Chondrocyte (in vitro differentiated cells): Measurements from ENCODE around the gene COPG2. TPM values are rescaled to one million over a fixed set of nuclear protein-coding genes. Genes with fewer than 3 reads are reported as not detected.

ENCODE experiments used
- DNase-seq: peaks from one replicate; pipeline ENCODE4 v3.0.0; 2021; ENCODE audit warnings: mixed read lengths, low spot score
- H3K27ac Mint-ChIP-seq: one replicate; pipeline ENCODE4 v1.8.0; 2021; ENCODE audit warnings: mild to moderate bottlenecking, moderate library complexity, mixed read lengths; ENCODE audit not compliant: unreplicated experiment
- H3K27me3 Mint-ChIP-seq: 2 replicates; pipeline ENCODE4 v1.8.0; 2021; ENCODE audit warnings: low read depth, mixed read lengths
- H3K36me3 Mint-ChIP-seq: 2 replicates; pipeline ENCODE4 v1.8.0; 2021; ENCODE audit warnings: low read depth, mixed read lengths
- H3K4me1 Mint-ChIP-seq: 2 replicates; pipeline ENCODE4 v1.8.0; 2021; ENCODE audit warnings: low read depth, mild to moderate bottlenecking, mixed read lengths
- H3K4me3 Mint-ChIP-seq: one replicate; pipeline ENCODE4 v1.8.0; 2021; ENCODE audit warnings: mild to moderate bottlenecking, moderate library complexity, mixed read lengths; ENCODE audit not compliant: unreplicated experiment
- H3K9me3 Mint-ChIP-seq: 2 replicates; pipeline ENCODE4 v1.8.0; 2021; ENCODE audit warnings: low read depth, mixed read lengths
- CTCF ChIP-seq: fragments of 200-600 bp; sonication (generic); IDR thresholded peaks from 2 replicates; pipeline ENCODE4 v1.5.0; 2021; ENCODE audit warnings: antibody characterized with exemption, mild to moderate bottlenecking, moderate library complexity
- total RNA-seq: library from RNA; stranded (reverse); gene quantifications from 3 replicates; pipeline ENCODE4 v1.2.1, GENCODE V29; 2021

Gene COPG2
- total RNA-seq, 1 donor from 2014 or later = 24.1 TPM

GRCh38 chr7:130669085-130669700 lies 645 bp upstream of the COPG2 start:
- H3K27me3 Mint-ChIP-seq = no peaks in the 10 kb centered on the region
- peak overlapping the region; percentile 68 for H3K27ac Mint-ChIP-seq
- DNase-seq = no peak
- no peaks in the 10 kb centered on the region for H3K9me3 Mint-ChIP-seq
- H3K4me1 Mint-ChIP-seq = peaks cover 16% of the 10 kb centered on the region
- peaks cover 1% of the 10 kb centered on the region for H3K36me3 Mint-ChIP-seq
- no peak for TF ChIP-seq CTCF
- peak overlapping the region; percentile 88 for H3K4me3 Mint-ChIP-seq

DNA sequence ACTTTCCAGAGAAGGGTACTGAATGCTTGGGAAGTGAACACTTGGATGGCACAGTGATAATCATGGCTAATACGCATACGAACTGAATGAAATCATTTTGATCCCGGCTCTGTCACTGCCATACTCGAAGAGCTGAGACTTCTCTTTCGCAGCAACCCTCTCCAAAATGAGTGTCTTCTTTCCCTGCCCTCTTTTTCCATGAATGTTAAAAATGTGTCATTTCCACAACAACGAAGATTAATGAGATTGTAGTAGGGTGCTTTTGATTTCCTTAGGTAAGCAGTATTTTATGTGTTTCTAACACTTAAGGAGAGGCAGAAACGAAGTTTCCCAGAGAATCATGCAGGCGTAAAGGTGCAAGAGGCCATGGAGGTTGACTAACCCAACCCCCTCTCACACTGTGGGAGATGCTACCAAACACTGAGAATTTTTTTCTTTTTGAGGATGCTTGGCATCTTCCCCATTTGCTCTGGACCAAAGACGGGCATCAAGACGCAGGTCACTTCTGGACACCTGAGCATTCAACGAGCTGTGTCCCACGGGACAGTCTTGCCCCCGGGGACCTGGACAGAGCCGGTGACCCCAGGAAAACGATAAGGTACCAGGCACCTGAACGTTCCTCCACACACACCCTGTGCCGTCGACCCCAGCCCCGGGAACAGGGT lies 823 bp downstream of the COPG2 start:
- Mint-ChIP-seq H3K4me1 (peaks cover 16% of the 10 kb centered on the region), H3K9me3 (no peaks in the 10 kb centered on the region), H3K36me3 (peaks cover 3% of the 10 kb centered on the region), H3K4me3 (peak overlapping the region; percentile 77), H3K27ac (peak overlapping the region; percentile 39), H3K27me3 (no peaks in the 10 kb centered on the region)
- DNase-seq = peak; percentile 88
- TF ChIP-seq CTCF = no peak

DNA sequence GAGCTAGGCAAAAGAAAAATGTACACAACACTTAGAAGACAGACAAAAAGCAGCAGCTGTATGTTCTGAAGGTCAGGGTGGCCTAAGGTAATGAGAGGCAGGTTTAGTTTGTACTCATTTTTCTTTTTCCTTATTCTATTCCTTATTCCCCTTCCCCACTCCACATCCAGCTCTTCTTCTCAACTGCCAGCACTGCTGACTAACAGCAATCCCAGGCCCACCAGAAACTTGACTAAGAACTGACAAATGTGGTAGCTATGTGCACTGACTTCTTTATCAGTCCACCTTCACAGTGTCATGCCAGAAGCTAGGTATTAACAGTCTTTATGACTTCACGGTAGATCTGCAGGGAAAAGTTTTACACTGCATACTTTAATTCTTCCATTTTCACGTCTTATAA lies 6.1 kb downstream of the COPG2 start:
- no peak for TF ChIP-seq CTCF
- Mint-ChIP-seq H3K4me3 (no peak overlapping the region), H3K36me3 (peaks cover 30% of the 10 kb centered on the region), H3K9me3 (no peaks in the 10 kb centered on the region), H3K4me1 (peaks cover 4% of the 10 kb centered on the region), H3K27me3 (no peaks in the 10 kb centered on the region), H3K27ac (no peak overlapping the region)
- DNase-seq = no peak

DNA sequence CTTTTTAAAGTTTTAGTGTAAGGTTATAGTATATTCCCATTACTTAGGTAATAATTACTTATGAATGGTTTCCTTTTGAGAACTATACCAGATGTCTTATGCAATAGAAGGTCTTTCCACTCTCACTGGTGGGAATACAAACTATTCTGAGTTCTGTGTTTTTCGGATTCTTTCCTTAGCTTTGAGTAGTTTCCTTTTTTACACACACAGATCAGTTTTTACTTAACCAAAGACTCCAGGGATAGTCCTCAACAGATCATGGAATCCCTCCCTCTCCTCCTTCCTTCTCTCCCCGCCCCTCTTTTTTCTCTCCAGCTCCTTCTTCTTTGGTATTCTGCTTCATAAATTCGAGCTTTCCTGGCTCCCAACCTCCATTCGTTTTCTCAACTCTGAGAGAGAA lies 13.3 kb downstream of the COPG2 start:
- Mint-ChIP-seq H3K27ac (no peak overlapping the region), H3K4me3 (no peak overlapping the region), H3K36me3 (peaks cover 16% of the 10 kb centered on the region), H3K27me3 (no peaks in the 10 kb centered on the region), H3K9me3 (no peaks in the 10 kb centered on the region), H3K4me1 (no peaks in the 10 kb centered on the region)
- TF ChIP-seq CTCF = no peak
- no peak for DNase-seq

GRCh38 chr7:130654850-130655249 lies 13.7 kb downstream of the COPG2 start:
- no peaks in the 10 kb centered on the region for H3K4me1 Mint-ChIP-seq
- no peak overlapping the region for H3K27ac Mint-ChIP-seq
- TF ChIP-seq CTCF = no peak
- H3K4me3 Mint-ChIP-seq = no peak overlapping the region
- no peak for DNase-seq
- no peaks in the 10 kb centered on the region for H3K27me3 Mint-ChIP-seq
- H3K9me3 Mint-ChIP-seq = no peaks in the 10 kb centered on the region
- H3K36me3 Mint-ChIP-seq = peaks cover 13% of the 10 kb centered on the region
